Smooth muscle cell (in vitro differentiated cells): Measurements from ENCODE around the gene C2CD4B. TPM values are rescaled to one million over a fixed set of nuclear protein-coding genes. Genes with fewer than 3 reads are reported as not detected.

Source experiments
- DNase-seq: peaks from one replicate; lab custom pipeline; 2025; ENCODE audit not compliant: unreplicated experiment; lab: John Stamatoyannopoulos, UW
- H2AFZ ChIP-seq: fragments of 200-600 bp; sonication (generic); 2 replicates; pipeline ENCODE4 v1.6.0; 2016; ENCODE audit warnings: antibody characterized with exemption, low read depth, mild to moderate bottlenecking
- H3F3A ChIP-seq: fragments of 200-600 bp; sonication (generic); 2 replicates; pipeline ENCODE4 v1.6.0; 2017; ENCODE audit warnings: antibody characterized with exemption, low read depth
- H3K27ac ChIP-seq: fragments of 200-600 bp; sonication (generic); 2 replicates; pipeline ENCODE4 v1.5.1; 2016; ENCODE audit warnings: low read depth, mild to moderate bottlenecking
- H3K27me3 ChIP-seq: fragments of 200-600 bp; sonication (generic); 2 replicates; pipeline ENCODE4 v1.6.1; 2016; ENCODE audit warnings: low read depth, mild to moderate bottlenecking
- H3K36me3 ChIP-seq: fragments of 200-600 bp; sonication (generic); 2 replicates; pipeline ENCODE4 v1.5.1; 2016; ENCODE audit warnings: low read depth
- H3K4me1 ChIP-seq: fragments of 200-600 bp; sonication (generic); 2 replicates; pipeline ENCODE4 v1.5.1; 2016; ENCODE audit warnings: low read depth
- H3K4me2 ChIP-seq: fragments of 200-600 bp; sonication (generic); 2 replicates; pipeline ENCODE4 v1.6.0; 2016; ENCODE audit warnings: mild to moderate bottlenecking
- H3K4me3 ChIP-seq: fragments of 200-600 bp; sonication (generic); 2 replicates; pipeline ENCODE4 v1.5.1; 2016; ENCODE audit warnings: mild to moderate bottlenecking
- H3K79me2 ChIP-seq: fragments of 200-600 bp; sonication (generic); 2 replicates; pipeline ENCODE4 v1.6.0; 2016; ENCODE audit warnings: low read depth, mild to moderate bottlenecking
- H3K9ac ChIP-seq: fragments of 200-600 bp; sonication (generic); 2 replicates; pipeline ENCODE4 v1.6.0; 2016; ENCODE audit warnings: low read depth
- H3K9me3 ChIP-seq: fragments of 200-600 bp; sonication (generic); replicated peaks from 2 replicates; pipeline ENCODE4 v1.5.1; 2016; ENCODE audit warnings: low read depth
- H4K20me1 ChIP-seq: fragments of 200-600 bp; sonication (generic); 2 replicates; pipeline ENCODE4 v1.6.0; 2016; ENCODE audit warnings: low read depth
- CTCF ChIP-seq: fragments of 200-600 bp; sonication (generic); IDR thresholded peaks from 2 replicates; pipeline ENCODE4 v1.5.1; 2017; ENCODE audit warnings: borderline replicate concordance, mild to moderate bottlenecking, antibody characterized with exemption; ENCODE audit not compliant: insufficient read depth, poor library complexity, severe bottlenecking
- WGBS: methylation state at CpG from one replicate; pipeline ENCODE4 v1.1.7; 2016; ENCODE audit warnings: low lambda C conversion rate; 5-methylcytosine and 5-hydroxymethylcytosine counted together
- polyA plus RNA-seq: library from polyadenylated mRNA; unstranded; fragments of >200 nt; fragmentation: Nextera tagmentation; extraction: Ambion mirVana; gene quantifications from 2 replicates; pipeline ENCODE4 v1.2.1, GENCODE V29; 2016
- total RNA-seq: library from RNA; depleted of rRNA; stranded (reverse); fragments of >200 nt; gene quantifications from 2 replicates; pipeline ENCODE4 v1.2.3, GENCODE V29; 2014

Gene C2CD4B
- total and polyA plus RNA-seq, 2 experiments from 2014 or later, result 0.71 to 0.81 TPM

GRCh38 chr15:62118520-62119226, 46.4 kb downstream of the C2CD4B start:
- Histone ChIP-seq H2AFZ (peak overlapping the region; percentile 31), H3K4me1 (peaks cover 6% of the 10 kb centered on the region), H3K27ac (peak overlapping the region; percentile 94), H3K79me2 (no peaks in the 10 kb centered on the region), H3K9ac (peak overlapping the region; percentile 79), H3K4me3 (peak overlapping the region; percentile 28), H4K20me1 (no peaks in the 10 kb centered on the region), H3F3A (peaks cover 20% of the 10 kb centered on the region), H3K27me3 (no peaks in the 10 kb centered on the region), H3K4me2 (peak overlapping the region; percentile 79), H3K36me3 (no peaks in the 10 kb centered on the region), H3K9me3 (no peaks in the 10 kb centered on the region)
- no peak for DNase-seq
- no peak for TF ChIP-seq CTCF
- 31% methylated on average over 7 of the region's 7 CpGs for WGBS

GRCh38 chr15:62115847-62116246, 49.2 kb downstream of the C2CD4B start:
- no peak for TF ChIP-seq CTCF
- no peak for DNase-seq

More at GRCh38 chr15:62115847-62116246, 49.2 kb downstream of the C2CD4B start:
- H3K36me3 ChIP-seq, result no peaks in the 10 kb centered on the region
- no peak overlapping the region for H3K9ac ChIP-seq
- no peaks in the 10 kb centered on the region for H3K9me3 ChIP-seq
- no peaks in the 10 kb centered on the region for H4K20me1 ChIP-seq
- H2AFZ ChIP-seq, result no peak overlapping the region
- H3F3A ChIP-seq, result peaks cover 20% of the 10 kb centered on the region
- H3K4me2 ChIP-seq, result no peak overlapping the region
- H3K4me3 ChIP-seq, result no peak overlapping the region
- WGBS, result 56% methylated on average over 1 of the region's 1 CpG
- peaks cover 10% of the 10 kb centered on the region for H3K4me1 ChIP-seq
- no peak overlapping the region for H3K27ac ChIP-seq
- no peaks in the 10 kb centered on the region for H3K79me2 ChIP-seq
- H3K27me3 ChIP-seq, result no peaks in the 10 kb centered on the region

Other genes with a start within 250 kb of the C2CD4B start
- gene VPS13C, start 104.8 kb downstream of the C2CD4B start, total RNA-seq, result 33.8 and 36.9 TPM in 2 replicates
- gene VPS13C, start 104.8 kb downstream of the C2CD4B start, polyA plus RNA-seq, result 2.8 and 6.2 TPM in 2 replicates
- 0.13 TPM in 1 of 2 replicates, not detected in the other for gene C2CD4A, start 98.3 kb downstream of the C2CD4B start, total RNA-seq
- gene C2CD4A, start 98.3 kb downstream of the C2CD4B start, polyA plus RNA-seq, result 0.35 and 0.66 TPM in 2 replicates
- 13.0 and 15.8 TPM in 2 replicates for gene TLN2, start 225.3 kb upstream of the C2CD4B start, total RNA-seq
- gene TLN2, start 225.3 kb upstream of the C2CD4B start, polyA plus RNA-seq, result 8.1 and 10.4 TPM in 2 replicates